RPMI7951 (cell line): ENCODE data around the gene RPS16. TPM values are rescaled to one million over a fixed set of nuclear protein-coding genes. Genes with fewer than 3 reads are reported as not detected.

Source experiments
- DNase-seq: peaks from one replicate; pipeline ENCODE4 v3.0.0-alpha.2; 2012; ENCODE audit warnings: low read depth
- total RNA-seq: library from RNA; depleted of rRNA; stranded (reverse); fragments of >200 nt; shearing (Covaris generic); gene quantifications from 2 replicates; pipeline ENCODE4 v1.2.3, GENCODE V29; 2014

The RPS16 gene
- total RNA-seq, 1 experiment from 2014 or later: 123 TPM

GRCh38 chr19:39422020-39422419 is 13.7 kb downstream of the RPS16 start:
- no peak for DNase-seq

GRCh38 chr19:39420769-39421168 is 15.0 kb downstream of the RPS16 start:
- DNase-seq: no peak

- DNase-seq: no peak
Observed at GRCh38 chr19:39419003-39419402, 16.7 kb downstream of the RPS16 start.

DNA sequence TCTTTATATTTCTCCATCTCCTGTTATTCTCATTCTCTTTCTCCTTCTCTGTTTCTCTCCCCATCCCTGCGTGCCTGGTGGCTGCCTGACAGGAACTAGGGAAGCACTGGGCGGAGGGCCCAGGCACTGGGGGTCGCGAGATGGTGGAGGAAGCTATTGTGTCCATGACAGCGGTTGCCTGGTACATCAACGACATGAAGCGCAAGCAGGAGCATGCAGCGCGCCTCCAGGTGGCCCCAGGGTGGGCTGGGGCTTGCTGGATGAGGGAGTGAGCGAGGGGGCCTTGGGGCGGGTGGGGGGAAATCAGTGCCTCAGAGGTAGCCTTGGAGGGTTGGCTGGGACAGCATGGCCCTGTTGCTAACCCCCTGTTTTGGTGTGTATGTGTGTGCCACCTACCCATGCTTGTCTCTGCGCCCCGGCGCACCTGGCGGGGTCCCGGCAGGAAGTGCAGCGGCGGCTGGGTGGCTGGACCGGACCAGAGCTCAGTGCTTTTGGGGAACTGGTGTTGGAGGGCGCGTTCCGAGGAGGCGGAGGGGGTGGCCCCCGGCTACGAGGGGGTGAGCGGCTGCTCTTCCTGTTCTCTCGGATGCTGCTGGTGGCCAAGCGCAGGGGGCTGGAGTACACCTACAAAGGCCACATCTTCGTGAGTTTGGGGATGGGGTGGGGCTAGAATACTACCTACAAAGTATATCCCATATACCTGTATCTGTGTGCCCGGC is 18.1 kb downstream of the RPS16 start:
- DNase-seq: no peak

DNA sequence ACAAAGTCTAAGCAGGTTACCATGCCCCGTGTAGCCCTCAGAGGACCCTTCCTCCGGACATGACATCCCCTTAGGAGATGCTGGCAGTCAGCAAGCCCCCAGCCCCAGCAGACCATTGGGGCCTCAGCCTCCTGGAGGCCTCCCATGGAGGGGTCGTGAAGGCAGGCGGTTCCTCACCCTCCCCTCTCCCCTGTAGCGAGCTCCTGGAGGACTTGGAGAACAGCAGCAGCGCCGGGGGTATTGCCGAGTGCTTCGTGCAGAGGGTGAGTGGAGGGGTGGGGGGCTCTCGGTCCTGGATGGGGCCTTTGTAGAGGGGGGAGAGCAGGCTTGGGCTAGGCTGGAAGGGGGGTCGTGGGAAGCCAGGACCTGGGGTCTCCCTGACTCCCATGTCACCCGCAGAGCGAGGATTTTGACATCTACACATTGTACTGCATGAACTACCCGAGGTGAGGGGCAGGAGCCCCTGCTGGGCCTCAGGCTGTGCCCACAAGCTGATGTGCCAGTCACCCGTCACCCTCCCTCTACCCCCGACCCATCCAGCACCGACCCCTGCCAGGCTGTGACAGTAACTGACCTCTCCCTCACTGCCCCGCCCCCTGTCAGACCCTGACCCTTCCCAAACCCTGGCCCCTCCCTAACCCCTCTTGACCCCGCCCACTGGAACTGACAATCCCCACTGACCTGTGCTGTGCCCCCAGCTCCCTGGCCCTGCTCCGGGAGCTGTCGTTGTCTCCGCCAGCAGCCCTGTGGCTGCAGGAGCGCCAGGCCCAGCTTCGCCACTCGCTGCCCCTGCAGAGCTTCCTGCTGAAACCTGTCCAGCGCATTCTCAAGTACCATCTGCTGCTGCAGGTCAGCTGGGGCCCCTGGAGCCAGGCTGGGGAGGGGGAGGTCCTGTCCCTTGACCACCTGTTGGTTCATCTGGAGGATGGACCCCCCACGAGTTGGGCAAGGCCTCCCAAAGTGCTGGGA is 19.3 kb downstream of the RPS16 start:
- no peak for DNase-seq

GRCh38 chr19:39415111-39416046 is 20.4 kb downstream of the RPS16 start:
- no peak for DNase-seq

DNA sequence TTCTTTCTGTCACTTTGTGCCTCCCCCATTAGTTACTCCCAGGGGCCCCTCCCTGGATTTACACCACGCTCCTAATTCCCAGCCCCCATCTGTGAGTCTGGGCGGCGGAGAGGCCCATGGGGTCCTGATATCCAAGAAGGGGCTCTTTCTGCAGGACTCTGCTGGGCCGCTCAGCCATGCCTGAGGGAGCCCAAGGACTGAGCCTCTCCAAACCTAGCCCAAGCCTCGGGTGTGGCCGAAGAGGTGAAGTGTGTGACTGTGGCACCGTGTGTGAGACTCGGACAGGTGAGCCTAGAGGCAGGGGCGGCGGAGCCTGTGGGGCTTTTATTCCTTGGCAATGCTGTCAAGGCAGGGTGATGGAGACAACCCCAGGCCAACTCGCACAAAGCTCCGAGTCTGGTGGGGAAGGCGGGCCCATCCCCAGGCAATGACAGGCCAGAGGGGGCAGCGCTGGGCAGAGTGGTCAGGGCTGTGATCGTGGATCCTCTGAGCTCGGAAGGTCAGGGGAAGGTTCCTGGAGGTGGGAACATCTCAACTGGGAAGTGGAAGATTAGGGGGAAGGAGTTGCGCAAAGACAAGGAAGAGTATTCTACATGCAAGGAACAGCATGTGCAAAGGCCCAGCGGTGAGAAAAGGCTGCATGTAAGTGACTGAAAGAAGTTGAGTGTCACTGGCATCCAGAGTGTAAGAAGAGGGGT is 21.7 kb downstream of the RPS16 start:
- no peak for DNase-seq

GRCh38 chr19:39413272-39413910 is 22.4 kb downstream of the RPS16 start:
- DNase-seq: peak; percentile 49

- no peak for DNase-seq
Observed at GRCh38 chr19:39412867-39413271, 22.9 kb downstream of the RPS16 start.

DNA sequence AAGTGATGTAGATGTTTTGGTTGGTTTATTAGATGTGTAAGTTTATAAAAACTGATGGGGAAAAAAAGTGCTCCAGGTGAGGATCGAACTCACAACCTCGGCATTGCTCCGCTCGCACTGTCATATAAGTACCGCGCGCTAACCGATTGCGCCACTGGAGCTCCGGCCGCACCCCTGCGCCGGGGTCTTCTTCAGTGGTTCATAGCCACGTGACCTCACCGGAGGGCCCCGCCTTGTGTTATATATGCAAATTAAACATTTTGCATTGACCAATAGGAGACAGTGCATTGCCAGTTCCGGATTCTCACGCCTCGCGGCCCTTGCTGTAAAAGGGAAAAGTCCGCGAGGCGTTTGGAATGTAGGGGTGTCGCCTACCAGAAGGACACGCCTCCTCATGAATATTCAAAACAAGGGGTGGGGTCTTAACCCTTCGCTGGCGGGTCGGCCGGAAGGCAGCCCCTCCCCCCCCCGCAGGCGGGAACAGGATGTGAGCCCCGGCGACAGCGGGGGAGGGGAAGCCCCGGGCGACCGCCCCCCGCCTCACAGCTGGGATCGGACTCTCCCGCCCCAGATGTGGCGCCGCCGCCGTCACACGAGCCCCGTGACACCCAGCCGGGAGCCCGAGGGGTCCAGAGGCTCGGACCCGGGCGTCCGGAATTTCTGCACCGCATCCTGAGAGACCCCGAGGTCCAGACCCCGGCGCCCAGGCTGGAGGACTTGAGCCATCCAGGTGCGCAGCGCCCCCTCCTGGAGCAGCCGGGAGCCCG is 23.5 kb downstream of the RPS16 start, which contains the start of gene PLEKHG2:
TSS of gene PLEKHG2 (plus strand) at position 570 of the 767 bp plus-strand sequence. CDS start 1,418 bp downstream, outside the sequence.
- DNase-seq: peak; percentile 100

GRCh38 chr19:39411832-39412099 is 24.0 kb downstream of the RPS16 start:
- DNase-seq: peak; percentile 89

GRCh38 chr19:39411081-39411831 is 24.5 kb downstream of the RPS16 start:
- DNase-seq: no peak

DNA sequence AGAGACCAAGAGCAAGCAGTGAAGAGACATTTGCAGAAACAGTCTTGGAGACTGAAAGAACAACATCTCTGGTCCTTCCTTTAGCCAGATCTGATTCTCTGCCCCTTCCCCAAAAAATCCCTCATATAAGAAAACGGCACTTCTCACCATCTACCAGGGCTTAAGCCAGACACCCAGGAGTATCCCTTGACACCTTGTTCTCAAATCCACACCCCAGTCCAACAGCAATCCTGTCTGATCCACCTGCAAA is 25.0 kb downstream of the RPS16 start:
- DNase-seq: no peak

- peak; percentile 65 for DNase-seq
Observed at GRCh38 chr19:39410017-39410830, 25.5 kb downstream of the RPS16 start.

- peak; percentile 73 for DNase-seq
Observed at GRCh38 chr19:39409208-39410016, 26.3 kb downstream of the RPS16 start.

DNA sequence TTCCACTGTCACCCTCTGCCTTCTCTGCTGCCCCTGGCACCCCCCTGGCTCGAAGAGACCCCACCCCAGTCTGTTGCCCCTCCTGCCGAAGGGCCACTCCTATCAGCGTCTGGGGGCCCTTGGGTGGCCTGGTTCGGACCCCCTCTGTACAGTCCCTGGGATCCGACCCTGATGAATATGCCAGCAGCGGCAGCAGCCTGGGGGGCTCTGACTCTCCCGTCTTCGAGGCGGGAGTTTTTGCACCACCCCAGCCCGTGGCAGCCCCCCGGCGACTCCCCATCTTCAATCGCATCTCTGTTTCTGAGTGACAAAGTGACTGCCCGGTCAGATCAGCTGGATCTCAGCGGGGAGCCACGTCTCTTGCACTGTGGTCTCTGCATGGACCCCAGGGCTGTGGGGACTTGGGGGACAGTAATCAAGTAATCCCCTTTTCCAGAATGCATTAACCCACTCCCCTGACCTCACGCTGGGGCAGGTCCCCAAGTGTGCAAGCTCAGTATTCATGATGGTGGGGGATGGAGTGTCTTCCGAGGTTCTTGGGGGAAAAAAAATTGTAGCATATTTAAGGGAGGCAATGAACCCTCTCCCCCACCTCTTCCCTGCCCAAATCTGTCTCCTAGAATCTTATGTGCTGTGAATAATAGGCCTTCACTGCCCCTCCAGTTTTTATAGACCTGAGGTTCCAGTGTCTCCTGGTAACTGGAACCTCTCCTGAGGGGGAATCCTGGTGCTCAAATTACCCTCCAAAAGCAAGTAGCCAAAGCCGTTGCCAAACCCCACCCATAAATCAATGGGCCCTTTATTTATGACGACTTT is 27.1 kb downstream of the RPS16 start:
- DNase-seq: peak; percentile 27
